Activated CD4-positive, alpha-beta T cell treated with anti-CD3 and anti-CD28 coated beads for 48 hours (primary cell): ENCODE data around the gene GLCCI1.

Experiments used
- DNase-seq: peaks from one replicate; pipeline ENCODE4 v3.0.0-alpha.2; 2020

The GLCCI1 gene

DNA sequence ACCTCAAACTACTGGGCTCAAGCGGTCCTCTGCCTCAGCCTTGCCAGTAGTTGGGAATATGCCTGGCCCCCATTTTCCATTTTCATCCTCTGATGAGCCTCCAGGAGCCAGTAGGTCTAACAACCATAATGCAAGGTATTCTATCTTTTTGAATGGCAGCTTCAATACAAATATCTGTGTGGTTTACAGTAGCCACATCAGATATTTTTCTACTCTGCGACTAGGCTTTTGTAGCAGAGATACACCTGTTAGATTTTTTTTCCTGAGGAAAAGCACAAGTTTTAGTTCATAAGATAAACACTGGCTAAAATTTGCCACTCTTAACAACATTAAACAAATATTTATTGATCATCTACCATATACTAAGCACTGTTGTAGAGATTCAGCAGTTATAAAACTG, 3.9 kb upstream of the GLCCI1 start:
- DNase-seq, result no peak

DNA sequence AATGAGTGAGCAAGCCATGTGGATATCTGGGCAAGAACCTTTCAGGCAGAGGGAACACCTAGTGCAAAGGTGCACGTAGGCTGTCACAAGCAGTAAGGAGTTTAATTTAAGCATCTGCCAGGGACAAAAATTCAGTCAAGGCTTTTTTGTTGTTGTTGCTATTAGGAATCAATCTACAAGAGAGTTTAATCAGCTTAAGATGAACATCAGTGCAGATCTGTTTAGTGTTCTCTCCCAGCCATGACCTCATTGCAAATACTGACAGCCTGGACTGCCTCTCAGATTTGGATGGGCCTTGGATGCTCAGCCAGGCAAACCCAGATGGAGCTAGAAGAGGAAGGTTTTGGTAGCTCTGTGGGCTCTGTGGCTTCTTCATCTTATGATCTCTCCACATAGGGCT, 3.3 kb upstream of the GLCCI1 start:
- DNase-seq, result no peak

GRCh38 chr7:7966141-7966734, 2.4 kb upstream of the GLCCI1 start:
- no peak for DNase-seq

- no peak for DNase-seq
These were observed 581 bp upstream of the GLCCI1 start for GRCh38 chr7:7967886-7968543.

DNA sequence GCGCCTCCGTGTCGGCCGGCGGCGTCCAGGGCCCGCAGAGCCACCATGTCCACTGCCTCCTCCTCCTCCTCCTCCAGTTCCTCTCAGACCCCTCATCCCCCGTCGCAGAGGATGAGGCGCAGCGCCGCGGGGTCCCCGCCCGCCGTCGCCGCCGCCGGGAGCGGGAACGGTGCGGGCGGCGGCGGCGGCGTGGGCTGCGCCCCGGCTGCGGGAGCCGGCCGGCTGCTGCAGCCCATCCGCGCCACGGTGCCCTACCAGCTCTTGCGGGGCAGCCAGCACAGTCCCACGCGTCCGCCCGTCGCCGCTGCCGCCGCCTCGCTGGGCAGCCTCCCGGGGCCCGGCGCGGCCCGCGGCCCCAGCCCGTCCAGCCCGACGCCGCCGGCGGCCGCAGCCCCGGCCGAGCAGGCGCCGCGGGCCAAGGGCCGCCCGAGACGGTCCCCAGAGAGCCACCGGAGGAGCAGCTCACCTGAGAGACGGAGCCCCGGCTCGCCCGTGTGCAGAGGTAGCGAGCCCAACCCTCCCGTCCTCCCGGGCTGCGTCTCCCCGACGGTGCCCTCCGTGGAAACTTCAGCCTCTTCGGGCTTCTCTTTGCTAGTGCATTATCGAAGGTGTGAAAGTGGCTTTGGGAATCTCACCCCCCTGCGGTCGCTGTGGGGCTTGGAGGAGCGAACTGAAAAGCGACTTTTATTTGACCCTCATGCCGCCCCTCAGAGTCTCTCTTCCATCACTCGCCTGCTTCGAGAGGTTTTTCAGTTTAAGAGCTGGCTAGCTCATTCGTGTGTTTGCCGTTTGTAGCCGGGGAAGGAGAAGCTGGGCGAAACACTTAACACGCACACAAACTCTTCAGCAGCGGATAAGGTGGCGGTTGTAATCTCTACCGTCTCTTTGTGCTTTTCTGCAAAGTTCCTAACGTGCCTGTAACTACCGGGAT, 975 bp downstream of the GLCCI1 start:
- peak; percentile 59 for DNase-seq

DNA sequence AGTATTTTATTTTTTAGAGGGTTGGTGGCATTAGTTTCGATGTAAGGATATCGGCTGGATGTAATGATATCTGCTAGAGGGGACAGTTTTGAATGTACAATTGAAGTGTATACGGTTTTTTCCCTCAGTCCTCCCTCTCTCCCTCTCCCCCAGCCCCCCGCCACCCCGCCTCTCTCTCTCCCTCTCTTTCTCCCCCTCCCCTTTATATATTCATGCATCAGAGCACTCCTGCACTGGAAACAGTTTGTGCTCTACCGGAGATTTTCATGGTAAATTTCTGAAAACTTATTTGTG, 1.6 kb downstream of the GLCCI1 start:
- DNase-seq, result no peak

DNA sequence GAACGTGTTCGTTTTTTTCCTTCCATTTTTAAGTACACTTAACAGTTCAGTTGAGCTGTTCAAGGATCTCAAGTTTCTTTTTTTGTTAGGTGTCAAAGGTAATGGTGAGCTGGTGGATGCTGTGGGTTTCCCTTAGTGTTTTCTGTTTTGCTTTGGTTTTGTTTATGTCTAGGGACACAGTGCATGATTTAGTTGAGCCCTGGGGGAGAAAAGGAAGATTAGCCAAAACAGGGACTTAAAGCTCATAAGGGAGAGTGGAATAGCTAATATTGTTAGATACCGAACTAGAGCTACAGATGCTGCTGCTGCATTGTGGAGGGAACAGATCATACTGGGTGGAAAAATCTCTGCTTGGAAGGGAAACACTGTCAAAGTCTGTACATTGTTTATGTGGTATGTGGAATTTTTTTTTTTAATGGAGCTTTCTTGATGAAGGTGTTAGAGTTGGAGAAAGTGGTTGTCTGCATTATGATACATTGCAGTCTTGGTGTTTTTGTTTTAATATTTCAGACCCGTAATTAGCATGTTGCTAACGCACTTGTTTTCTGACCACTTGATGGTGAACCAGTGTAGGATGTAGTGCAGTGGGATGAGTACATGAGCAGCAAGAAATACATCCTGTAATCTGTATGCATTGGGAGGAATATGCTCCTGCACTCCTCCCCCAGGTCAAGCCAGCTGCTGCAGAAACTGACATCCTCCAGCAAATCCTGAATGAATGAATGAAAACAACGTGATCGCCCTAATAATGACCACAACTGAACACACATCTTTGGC, 2.1 kb downstream of the GLCCI1 start:
- DNase-seq, result no peak

DNA sequence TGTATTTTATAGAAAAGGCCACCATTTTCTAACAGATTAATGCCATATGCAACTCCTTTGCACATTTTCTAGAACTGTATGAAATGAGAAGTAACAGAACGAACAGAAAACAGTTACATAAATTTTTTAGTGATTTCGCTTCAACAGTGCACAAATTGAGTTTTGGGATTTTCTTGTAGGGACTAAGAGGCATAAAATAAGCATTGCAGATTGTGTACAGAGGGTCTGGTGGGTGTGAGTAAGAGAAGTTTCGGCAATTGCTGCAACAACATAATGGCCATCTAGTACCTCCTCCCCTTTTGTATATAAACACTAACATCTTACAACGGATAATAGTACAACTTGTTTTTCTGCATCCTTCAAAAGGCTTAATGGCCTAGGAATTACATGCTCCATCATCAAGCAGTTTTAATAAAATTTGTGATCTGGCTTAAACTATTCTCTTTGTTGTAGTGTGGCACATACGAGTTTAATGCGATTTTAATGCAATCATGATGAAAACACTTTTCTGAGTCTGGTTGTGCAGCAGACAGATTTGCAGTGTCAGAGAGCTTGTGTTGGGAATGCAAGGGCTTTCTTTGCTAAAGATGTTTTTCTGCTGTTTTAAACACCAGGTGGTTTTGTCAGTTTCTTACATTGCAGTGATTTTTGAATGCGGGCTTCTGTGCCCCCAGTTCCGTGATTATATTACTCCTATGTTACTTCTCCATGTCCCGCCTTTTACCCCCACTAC, 2.9 kb downstream of the GLCCI1 start:
- no peak for DNase-seq

GRCh38 chr7:7972128-7972527, 3.5 kb downstream of the GLCCI1 start:
- peak; percentile 7 for DNase-seq

- no peak for DNase-seq
These were observed 4.5 kb downstream of the GLCCI1 start for GRCh38 chr7:7972922-7973594.

- no peak for DNase-seq
These were observed 8.1 kb downstream of the GLCCI1 start for GRCh38 chr7:7976677-7977076.

GRCh38 chr7:7977774-7978173, 9.2 kb downstream of the GLCCI1 start:
- no peak for DNase-seq

DNA sequence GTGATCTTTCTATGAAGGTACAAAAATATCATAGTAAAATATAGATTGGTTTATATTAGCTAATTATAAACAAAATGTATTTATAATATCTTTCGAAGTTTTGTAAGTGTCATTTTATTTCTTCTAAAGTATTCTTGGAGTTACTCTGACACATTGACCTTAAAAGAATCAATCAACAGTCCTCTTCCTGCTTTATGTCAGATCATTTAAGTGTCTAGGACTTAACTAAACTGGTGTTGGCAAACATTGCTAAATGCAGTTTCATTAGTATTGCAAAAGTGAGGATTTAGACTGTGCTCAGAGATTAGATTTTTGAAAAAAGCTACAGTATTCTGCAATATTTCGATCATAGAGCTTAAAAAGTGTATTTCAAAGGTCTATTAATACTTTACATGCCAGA, 10.3 kb downstream of the GLCCI1 start:
- DNase-seq, result no peak

DNA sequence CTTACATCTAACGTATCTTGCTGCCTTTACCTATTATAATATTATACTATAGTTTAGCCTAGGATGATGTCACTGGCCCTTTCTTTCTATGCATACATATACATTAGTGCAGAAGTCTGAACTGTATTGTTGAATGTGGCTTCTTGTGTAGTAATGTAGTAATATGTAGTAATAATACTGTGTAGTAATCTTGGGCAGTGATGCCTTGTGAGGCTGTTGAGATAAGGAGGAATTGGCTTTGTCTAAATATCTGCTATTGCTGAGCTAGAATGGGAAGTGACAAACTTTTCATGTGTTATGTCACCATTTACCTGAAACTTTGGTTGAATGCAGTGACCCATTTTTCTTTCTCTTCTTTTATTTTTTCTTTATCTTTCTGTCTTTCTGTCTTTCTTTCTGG, 11.0 kb downstream of the GLCCI1 start:
- DNase-seq, result no peak

- no peak for DNase-seq
These were observed 11.5 kb downstream of the GLCCI1 start for GRCh38 chr7:7980134-7980533.

- DNase-seq, result no peak
These were observed 14.3 kb downstream of the GLCCI1 start for GRCh38 chr7:7982904-7983303.

- DNase-seq, result no peak
These were observed 15.8 kb downstream of the GLCCI1 start for GRCh38 chr7:7984424-7984823.

GRCh38 chr7:7988706-7989105, 20.1 kb downstream of the GLCCI1 start:
- no peak for DNase-seq

- no peak for DNase-seq
These were observed 20.5 kb downstream of the GLCCI1 start for GRCh38 chr7:7989133-7989532.

DNA sequence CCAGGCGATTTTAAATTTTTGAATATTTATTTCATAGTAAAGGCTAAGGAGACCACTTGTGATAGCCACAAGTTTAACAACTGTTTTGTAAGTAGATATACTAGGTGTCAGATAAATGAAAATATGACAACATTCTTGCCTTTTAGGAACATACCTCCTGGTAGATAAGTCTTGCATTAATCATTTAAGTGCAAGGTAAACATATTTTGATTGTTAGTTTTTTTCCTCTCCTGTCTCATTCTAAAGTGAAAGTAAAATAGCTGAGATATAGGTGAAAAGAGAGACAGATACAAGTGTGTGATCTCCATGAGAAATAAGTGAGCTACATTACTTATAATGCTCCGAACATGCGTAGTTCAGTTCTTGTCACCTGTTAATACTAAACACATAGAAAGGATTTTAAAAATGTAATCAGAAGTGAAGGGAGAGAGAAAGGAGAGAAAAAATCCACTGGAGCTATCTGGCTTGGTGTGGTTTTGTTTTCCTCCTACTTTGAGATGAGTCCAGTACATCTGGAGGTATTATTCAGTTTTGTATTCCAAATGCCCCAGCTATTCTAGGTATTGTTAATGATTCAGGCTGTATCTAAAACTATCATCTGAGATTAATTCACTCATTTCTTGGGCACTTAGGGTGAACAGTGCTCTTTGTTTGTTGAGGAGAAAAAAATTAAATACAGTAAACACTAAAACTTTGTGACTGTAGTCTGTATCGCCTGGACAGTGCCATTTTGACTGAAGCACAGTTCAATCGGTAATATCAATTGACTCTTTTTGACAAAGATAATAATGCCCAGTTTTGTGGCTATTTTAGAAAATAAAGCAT, 21.2 kb downstream of the GLCCI1 start:
- no peak for DNase-seq

DNA sequence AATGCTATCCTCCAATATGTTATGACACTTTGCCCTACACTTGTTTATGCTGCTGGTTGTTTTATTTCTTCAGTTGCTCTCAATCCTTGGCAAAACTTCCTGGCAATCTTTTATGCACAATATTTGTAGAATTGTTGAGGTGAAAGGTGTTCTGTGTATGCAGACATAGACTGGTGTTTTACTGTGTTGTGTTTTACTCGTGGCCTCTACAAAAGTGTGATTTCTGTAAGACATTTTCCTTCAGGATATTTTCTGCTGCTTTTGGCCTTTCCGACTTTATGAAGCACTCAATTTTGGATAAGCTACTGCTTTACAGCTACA, 21.8 kb downstream of the GLCCI1 start:
- DNase-seq, result no peak
